Keratinocyte (primary cell): ENCODE data around the gene SFSWAP. TPM values are rescaled to one million over a fixed set of nuclear protein-coding genes. Genes with fewer than 3 reads are reported as not detected.
"Not testable (repeated sequence)": the region's sequence is repeated elsewhere in the genome, so short reads cannot be mapped to it uniquely, and the experiment has no call there.

Experiments used
- DNase-seq: peaks from one replicate; pipeline ENCODE4 v3.0.0-alpha.2; 2011; ENCODE audit warnings: low read depth, missing footprints, low spot score
- FAIRE-seq: peaks from 2 replicates; lab custom pipeline; 2011; peaks lifted over from hg19 to GRCh38; lab: Jason Lieb, UNC
- H2AFZ ChIP-seq: 2 replicates; pipeline ENCODE4 v1.6.0; 2012; ENCODE audit warnings: low read length, control low read depth, inconsistent platforms; ENCODE audit not compliant: control insufficient read depth
- H3K27ac ChIP-seq: 2 replicates; pipeline ENCODE4 v1.5.1; 2011; ENCODE audit warnings: low read length; ENCODE audit not compliant: control insufficient read depth, insufficient read depth
- H3K27me3 ChIP-seq: 3 replicates; pipeline ENCODE4 v1.6.0; 2011; ENCODE audit warnings: low read length; ENCODE audit not compliant: control insufficient read depth, insufficient read depth; ENCODE audit errors: extremely low read depth
- H3K36me3 ChIP-seq, 2 experiments: 2 replicates in 1 of 2; 3 replicates in 1 of 2; pipeline ENCODE4 v1.5.1; 2011; ENCODE audit warnings: low read length in 2 of 2, mild to moderate bottlenecking in 1 of 2; ENCODE audit not compliant: control insufficient read depth in 2 of 2, insufficient read depth in 2 of 2; ENCODE audit errors: extremely low read depth in 1 of 2
- H3K4me1 ChIP-seq: 3 replicates; pipeline ENCODE4 v1.5.1; 2011; ENCODE audit warnings: low read length; ENCODE audit not compliant: control insufficient read depth, insufficient read depth; ENCODE audit errors: extremely low read depth
- H3K4me2 ChIP-seq: 3 replicates; pipeline ENCODE4 v1.6.0; 2011; ENCODE audit warnings: low read depth, low read length; ENCODE audit not compliant: control insufficient read depth, insufficient read depth; ENCODE audit errors: extremely low read depth
- H3K4me3 ChIP-seq, 3 experiments: fragments of 200-600 bp in 1 of 3; sonication (generic) in 1 of 3; 2 replicates in 2 of 3; 3 replicates in 1 of 3; pipeline ENCODE4 v1.5.1; 2011 to 2016; ENCODE audit warnings: low read length in 3 of 3, mild to moderate bottlenecking in 3 of 3, control low read depth in 2 of 3, inconsistent platforms in 1 of 3, low read depth in 1 of 3, mixed read lengths in 1 of 3, mixed run types in 1 of 3, moderate library complexity in 1 of 3; ENCODE audit not compliant: control insufficient read depth in 2 of 3, insufficient read depth in 2 of 3; ENCODE audit errors: extremely low read depth in 1 of 3
- H3K79me2 ChIP-seq: 2 replicates; pipeline ENCODE4 v1.6.0; 2012; ENCODE audit warnings: low read length; ENCODE audit not compliant: control insufficient read depth, insufficient read depth
- H3K9ac ChIP-seq: 3 replicates; pipeline ENCODE4 v1.6.0; 2011; ENCODE audit warnings: low read length; ENCODE audit not compliant: control insufficient read depth, insufficient read depth; ENCODE audit errors: extremely low read depth
- H3K9me1 ChIP-seq: 3 replicates; pipeline ENCODE4 v1.6.0; 2011; ENCODE audit warnings: low read length; ENCODE audit not compliant: control insufficient read depth, insufficient read depth; ENCODE audit errors: extremely low read depth
- H3K9me3 ChIP-seq: 2 replicates; pipeline ENCODE4 v1.5.1; 2012; ENCODE audit warnings: low read depth, low read length; ENCODE audit not compliant: control insufficient read depth
- H4K20me1 ChIP-seq: 3 replicates; pipeline ENCODE4 v1.6.0; 2011; ENCODE audit warnings: low read length; ENCODE audit not compliant: control insufficient read depth, insufficient read depth; ENCODE audit errors: extremely low read depth
- CTCF ChIP-seq, 3 experiments: IDR thresholded peaks in 1 of 3; conservative IDR thresholded peaks in 1 of 3; optimal IDR thresholded peaks in 1 of 3; 2 replicates in 2 of 3; 3 replicates in 1 of 3; pipeline versions ENCODE3 to v1.5.1; 2011; ENCODE audit warnings: low read length in 3 of 3, mild to moderate bottlenecking in 3 of 3, moderate library complexity in 2 of 3, control low read depth in 1 of 3, inconsistent platforms in 1 of 3; ENCODE audit not compliant: insufficient read depth in 2 of 3; ENCODE audit errors: extremely low read depth in 1 of 3
- EZH2 ChIP-seq: IDR thresholded peaks from one replicate; pipeline ENCODE4 v1.6.1; 2012; ENCODE audit warnings: inconsistent platforms, mild to moderate bottlenecking, low read length, moderate library complexity
- dilution Hi-C: fragments of 300-500 bp; cut with MboI; formaldehyde crosslinking; loops from one replicate; pipeline ENCODE4 v1.7.0; 2020; ENCODE audit warnings: low sequenced_read_pairs; ENCODE audit not compliant: extremely low pct_ligation_motif_present
- polyA plus RNA-seq, 5 experiments: library from polyadenylated mRNA; depleted of rRNA in 3 of 5; stranded (reverse) in 3 of 5; stranded (forward) in 1 of 5; unstranded in 1 of 5; fragments of >200 nt; gene quantifications; 1 replicate in 1 of 5; 2 replicates in 3 of 5; 3 replicates in 1 of 5; pipeline versions ENCODE4 v1.2.1 to v1.2.3, GENCODE V29; 2011 to 2012; ENCODE audit warnings: missing spikeins in 2 of 5, low read depth in 1 of 5, low replicate concordance in 1 of 5

SFSWAP gene
- polyA plus RNA-seq, 1 donor (not counting 4 experiments of a cell fraction or from before 2014, with no cell fraction given): 13.1 TPM

GRCh38 chr12:131681257-131681620 is 29.7 kb upstream of the SFSWAP start:
- Histone ChIP-seq H2AFZ (no peak overlapping the region), H3K79me2 (no peaks in the 10 kb centered on the region), H3K9ac (no peak overlapping the region), H3K9me1 (no peaks in the 10 kb centered on the region), H3K36me3 (no peaks in the 10 kb centered on the region), H3K9me3 (peaks cover 2% of the 10 kb centered on the region), H3K4me2 (no peak overlapping the region), H4K20me1 (no peaks in the 10 kb centered on the region), H3K4me1 (no peaks in the 10 kb centered on the region), H3K4me3 (no peak overlapping the region), H3K27ac (no peak overlapping the region), H3K27me3 (no peaks in the 10 kb centered on the region)
- TF ChIP-seq EZH2 (no peak), CTCF (optimal IDR thresholded peaks at IDR 0.05 in 1 of 3, IDR thresholded peaks at IDR 0.05 in 1 of 3, conservative IDR thresholded peaks at IDR 0.05 in 1 of 3; ENCODE audit: extremely low read depth in 1 of 3, insufficient read depth in 2 of 3, low read length in 3 of 3) (no peak)
- dilution Hi-C loops: no loop called here
- no peak for FAIRE-seq
- DNase-seq: no peak

GRCh38 chr12:131681746-131682509 is 29.0 kb upstream of the SFSWAP start:
- H3K9me3 ChIP-seq, H3K4me2 ChIP-seq, FAIRE-seq, dilution Hi-C loops, H3K79me2 ChIP-seq, H3K36me3 ChIP-seq, H3K27ac ChIP-seq, H3K4me1 ChIP-seq, DNase-seq, H2AFZ ChIP-seq, H3K27me3 ChIP-seq, H3K9me1 ChIP-seq, H4K20me1 ChIP-seq, H3K4me3 ChIP-seq, H3K9ac ChIP-seq: not testable (repeated sequence)

- no peak for FAIRE-seq
- H3K27ac ChIP-seq: no peak overlapping the region
These were observed 28.4 kb upstream of the SFSWAP start for GRCh38 chr12:131682510-131682895.

More at GRCh38 chr12:131682510-131682895, 28.4 kb upstream of the SFSWAP start:
- no peaks in the 10 kb centered on the region for H3K9me1 ChIP-seq
- no peaks in the 10 kb centered on the region for H4K20me1 ChIP-seq
- peaks cover 8% of the 10 kb centered on the region for H3K9me3 ChIP-seq
- H3K4me1 ChIP-seq: no peaks in the 10 kb centered on the region
- DNase-seq: no peak
- no peaks in the 10 kb centered on the region for H3K36me3 ChIP-seq
- no peak overlapping the region for H3K4me2 ChIP-seq
- H3K9ac ChIP-seq: no peak overlapping the region
- no peak overlapping the region for H3K4me3 ChIP-seq
- TF ChIP-seq CTCF (optimal IDR thresholded peaks at IDR 0.05 in 1 of 3, IDR thresholded peaks at IDR 0.05 in 1 of 3, conservative IDR thresholded peaks at IDR 0.05 in 1 of 3; ENCODE audit: extremely low read depth in 1 of 3, insufficient read depth in 2 of 3, low read length in 3 of 3) (no peak), EZH2 (no peak)
- no peaks in the 10 kb centered on the region for H3K27me3 ChIP-seq
- dilution Hi-C loops: no loop called here
- H2AFZ ChIP-seq: no peak overlapping the region
- no peaks in the 10 kb centered on the region for H3K79me2 ChIP-seq
